IPS DF 6.9 (cell line): Measurements from ENCODE around the gene ITGA4.

Experiments used
- DNase-seq: peaks from one replicate; pipeline ENCODE4 v3.0.0-alpha.2; 2013; ENCODE audit warnings: low read depth, low spot score
- H3K27ac ChIP-seq: one replicate; pipeline ENCODE4 v1.5.1; 2013; ENCODE audit warnings: low read length, control low read depth
- H3K27me3 ChIP-seq: 2 replicates; pipeline ENCODE4 v1.6.1; 2013; ENCODE audit warnings: mild to moderate bottlenecking, low read length; ENCODE audit not compliant: control insufficient read depth, insufficient read depth
- H3K36me3 ChIP-seq: 2 replicates; pipeline ENCODE4 v1.6.1; 2013; ENCODE audit warnings: low read length; ENCODE audit not compliant: control insufficient read depth, insufficient read depth
- H3K4me1 ChIP-seq: 2 replicates; pipeline ENCODE4 v1.6.1; 2013; ENCODE audit warnings: low read length; ENCODE audit not compliant: control insufficient read depth, insufficient read depth
- H3K4me3 ChIP-seq: 2 replicates; pipeline ENCODE4 v1.5.1; 2013; ENCODE audit warnings: mild to moderate bottlenecking, low read length
- H3K9me3 ChIP-seq: 2 replicates; pipeline ENCODE4 v1.6.1; 2013; ENCODE audit warnings: low read length, inconsistent platforms; ENCODE audit not compliant: control insufficient read depth, insufficient read depth
- WGBS: extraction: QIAGEN DNeasy Blood & Tissue Kit; methylation state at CpG from one replicate; pipeline ENCODE4 v1.1.7; 2013; ENCODE audit warnings: mixed read lengths, missing lambda C conversion rate; ENCODE audit not compliant: insufficient read length, insufficient coverage; 5-methylcytosine and 5-hydroxymethylcytosine counted together

The ITGA4 gene

DNA sequence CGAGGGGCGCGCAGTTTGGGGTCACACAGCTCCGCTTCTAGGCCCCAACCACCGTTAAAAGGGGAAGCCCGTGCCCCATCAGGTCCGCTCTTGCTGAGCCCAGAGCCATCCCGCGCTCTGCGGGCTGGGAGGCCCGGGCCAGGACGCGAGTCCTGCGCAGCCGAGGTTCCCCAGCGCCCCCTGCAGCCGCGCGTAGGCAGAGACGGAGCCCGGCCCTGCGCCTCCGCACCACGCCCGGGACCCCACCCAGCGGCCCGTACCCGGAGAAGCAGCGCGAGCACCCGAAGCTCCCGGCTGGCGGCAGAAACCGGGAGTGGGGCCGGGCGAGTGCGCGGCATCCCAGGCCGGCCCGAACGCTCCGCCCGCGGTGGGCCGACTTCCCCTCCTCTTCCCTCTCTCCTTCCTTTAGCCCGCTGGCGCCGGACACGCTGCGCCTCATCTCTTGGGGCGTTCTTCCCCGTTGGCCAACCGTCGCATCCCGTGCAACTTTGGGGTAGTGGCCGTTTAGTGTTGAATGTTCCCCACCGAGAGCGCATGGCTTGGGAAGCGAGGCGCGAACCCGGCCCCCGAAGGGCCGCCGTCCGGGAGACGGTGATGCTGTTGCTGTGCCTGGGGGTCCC lies at the start of gene ITGA4:
TSS of gene ITGA4 (plus strand) at position 266 of the 620 bp plus-strand sequence. CDS start at position 535, 269 bp downstream.
- Histone ChIP-seq H3K4me1 (peaks cover 3% of the 10 kb centered on the region; the same call in 1 of the 2 replicates), H3K27ac (no peak within 1 kb of the TSS), H3K4me3 (peak within 1 kb of the TSS; percentile 46; the same call in 1 of the 2 replicates), H3K36me3 (no peaks in the 10 kb centered on the region), H3K27me3 (peaks cover 16% of the 10 kb centered on the region), H3K9me3 (no peaks in the 10 kb centered on the region)
- no CpG with 5 or more reads among the region's 67 CpGs for WGBS
- no peak for DNase-seq

DNA sequence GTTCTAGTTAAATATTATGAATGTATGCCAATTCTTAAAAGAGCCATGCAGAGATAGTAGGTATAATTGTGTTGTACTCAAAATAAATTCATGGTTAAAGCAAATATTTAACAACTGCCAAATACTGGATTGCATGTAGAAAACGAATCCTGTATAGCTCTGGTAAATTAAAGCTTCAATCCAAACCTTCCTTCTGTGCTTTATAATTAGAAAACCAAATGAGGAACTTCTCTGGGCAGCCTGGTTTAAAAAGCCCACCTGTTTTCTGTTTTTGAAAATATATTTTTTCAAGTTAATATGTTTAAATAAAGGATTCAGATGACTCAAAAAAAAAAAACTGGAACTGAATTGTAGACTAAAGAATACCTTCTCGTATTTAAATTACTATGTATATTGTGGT lies 48.3 kb upstream of the ITGA4 start:
- no peaks in the 10 kb centered on the region for H3K36me3 ChIP-seq
- no CpG with 5 or more reads among the region's 2 CpGs for WGBS
- no peaks in the 10 kb centered on the region for H3K27me3 ChIP-seq
- H3K4me1 ChIP-seq, result peaks cover 6% of the 10 kb centered on the region; the same call in 1 of the 2 replicates
- DNase-seq, result no peak
- H3K4me3 ChIP-seq, result no peak overlapping the region
- H3K27ac ChIP-seq, result no peak overlapping the region
- no peaks in the 10 kb centered on the region for H3K9me3 ChIP-seq

DNA sequence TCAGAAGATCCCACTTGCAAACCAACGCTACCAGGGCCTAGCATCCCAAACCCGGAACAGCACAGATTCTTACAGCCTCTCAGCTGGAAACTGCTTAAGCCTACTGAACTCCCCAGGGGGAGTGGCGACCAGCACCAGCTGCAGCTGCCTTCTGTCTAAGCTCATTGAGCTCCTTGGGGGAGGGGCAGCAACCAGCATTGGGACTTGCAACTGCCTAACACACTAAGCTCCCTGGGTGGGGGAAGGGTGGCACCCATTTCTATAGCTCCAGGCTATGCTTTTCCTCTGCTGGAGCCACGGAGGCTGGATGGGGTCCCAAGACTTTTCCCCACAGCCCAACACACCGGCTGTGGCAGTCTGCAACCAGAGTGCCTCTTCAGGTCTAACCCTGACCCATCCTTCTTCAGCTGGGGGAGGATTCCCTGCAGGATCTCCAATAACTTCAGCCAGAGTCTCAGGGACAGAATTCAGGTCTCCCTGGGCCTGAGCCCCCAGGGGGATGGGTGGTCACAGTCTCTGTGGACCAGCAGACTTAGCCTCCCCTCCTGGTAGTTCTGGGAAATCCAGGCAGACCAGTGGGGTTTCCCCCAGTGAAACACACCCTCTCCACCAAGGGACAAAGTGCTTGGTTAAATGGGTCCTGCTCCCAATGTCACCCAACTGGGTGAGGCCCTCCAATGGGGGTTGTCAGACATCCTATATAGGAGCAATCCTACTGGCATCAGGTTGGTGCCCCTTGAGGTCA lies 45.9 kb upstream of the ITGA4 start:
- Histone ChIP-seq H3K36me3 (no peaks in the 10 kb centered on the region), H3K4me1 (peaks cover 6% of the 10 kb centered on the region; the same call in 1 of the 2 replicates), H3K4me3 (no peak overlapping the region), H3K27me3 (no peaks in the 10 kb centered on the region), H3K9me3 (no peaks in the 10 kb centered on the region), H3K27ac (no peak overlapping the region)
- peak; percentile 18 for DNase-seq
- no CpG with 5 or more reads among the region's 5 CpGs for WGBS

GRCh38 chr2:181419129-181419855 lies 37.9 kb upstream of the ITGA4 start:
- no peak overlapping the region for H3K4me3 ChIP-seq
- WGBS, result 100% methylated on average over 1 of the region's 8 CpGs

DNA sequence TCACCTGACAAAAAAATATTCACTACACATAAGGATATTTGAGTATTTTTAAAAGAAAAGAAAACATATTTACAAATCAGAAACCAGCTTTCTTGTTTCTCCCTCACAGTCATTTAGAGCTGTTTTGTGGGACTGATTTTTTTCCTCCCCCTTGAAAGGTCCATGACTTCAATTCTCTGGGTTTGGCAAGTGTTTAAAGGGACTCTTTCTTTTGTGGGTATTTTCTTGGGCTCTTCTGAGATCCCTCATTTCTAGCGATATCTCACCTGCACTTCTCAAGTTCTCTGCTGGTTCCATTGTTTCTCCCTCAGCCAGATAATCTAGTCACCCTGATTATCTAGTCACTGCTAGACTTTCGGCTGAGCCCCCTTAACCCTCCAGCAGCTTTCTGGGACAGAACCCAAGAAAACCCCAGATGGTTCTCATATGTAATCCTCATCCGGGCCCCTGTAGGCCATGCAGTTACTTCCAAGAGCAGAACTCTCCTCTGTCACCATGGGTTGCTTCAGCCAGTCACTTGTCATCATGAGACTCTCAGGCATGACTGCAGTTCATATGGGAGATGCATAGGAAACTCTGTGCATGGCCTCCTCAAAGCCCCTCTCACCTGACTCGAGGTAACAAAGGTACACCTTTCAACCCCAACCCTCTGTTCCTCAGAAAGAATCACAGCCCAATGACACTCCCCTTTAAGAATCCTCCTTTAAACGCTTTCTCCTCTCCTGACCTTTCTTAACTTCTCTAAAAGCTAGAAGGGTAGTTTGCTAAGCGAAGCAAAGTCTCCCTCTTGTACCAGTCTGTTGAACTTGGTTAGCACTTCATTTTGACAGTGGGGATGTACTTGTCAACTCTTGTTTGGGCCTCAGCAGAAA lies 36.7 kb upstream of the ITGA4 start:
- no peak overlapping the region for H3K27ac ChIP-seq
- no peak for DNase-seq
- peaks cover 1% of the 10 kb centered on the region; the same call in 1 of the 2 replicates for H3K4me1 ChIP-seq
- WGBS, result no CpG with 5 or more reads among the region's 6 CpGs
- no peaks in the 10 kb centered on the region for H3K36me3 ChIP-seq
- H3K9me3 ChIP-seq, result no peaks in the 10 kb centered on the region; the same call in 1 of the 2 replicates
- H3K27me3 ChIP-seq, result no peaks in the 10 kb centered on the region
- H3K4me3 ChIP-seq, result no peak overlapping the region

More at GRCh38 chr2:181419129-181419855, 37.9 kb upstream of the ITGA4 start:
- H3K27me3 ChIP-seq, result no peaks in the 10 kb centered on the region
- no peak for DNase-seq
- no peaks in the 10 kb centered on the region for H3K36me3 ChIP-seq
- no peak overlapping the region for H3K27ac ChIP-seq
- peaks cover 1% of the 10 kb centered on the region; the same call in 1 of the 2 replicates for H3K4me1 ChIP-seq
- H3K9me3 ChIP-seq, result no peaks in the 10 kb centered on the region; the same call in 1 of the 2 replicates

GRCh38 chr2:181421131-181421458 lies 36.1 kb upstream of the ITGA4 start:
- no peak overlapping the region for H3K4me3 ChIP-seq
- H3K27me3 ChIP-seq, result no peaks in the 10 kb centered on the region
- WGBS, result no CpG with 5 or more reads among the region's 1 CpG
- H3K36me3 ChIP-seq, result no peaks in the 10 kb centered on the region
- peaks cover 1% of the 10 kb centered on the region; the same call in 1 of the 2 replicates for H3K4me1 ChIP-seq
- H3K9me3 ChIP-seq, result no peaks in the 10 kb centered on the region; the same call in 1 of the 2 replicates
- no peak overlapping the region for H3K27ac ChIP-seq
- DNase-seq, result no peak

DNA sequence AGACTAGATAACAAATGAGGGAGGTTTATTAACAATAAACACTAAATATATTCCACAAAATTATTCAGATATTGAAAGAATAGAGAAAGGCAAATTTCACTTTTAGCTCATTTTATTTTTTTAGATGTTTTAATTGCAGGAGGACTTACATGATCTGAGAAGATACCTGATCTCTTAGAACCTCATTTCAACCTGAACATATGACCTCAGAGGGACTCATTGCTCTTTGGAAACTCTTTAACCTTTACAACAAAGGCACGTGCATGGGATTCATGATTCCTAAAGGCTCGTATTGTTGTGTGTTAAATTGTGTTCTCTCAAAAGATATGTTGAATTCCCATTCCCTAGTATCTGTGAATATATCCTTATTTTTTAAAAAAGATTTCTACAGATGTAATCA lies 35.7 kb upstream of the ITGA4 start:
- Histone ChIP-seq H3K27me3 (no peaks in the 10 kb centered on the region), H3K4me1 (peaks cover 1% of the 10 kb centered on the region; the same call in 1 of the 2 replicates), H3K27ac (no peak overlapping the region), H3K9me3 (no peaks in the 10 kb centered on the region; the same call in 1 of the 2 replicates), H3K36me3 (no peaks in the 10 kb centered on the region), H3K4me3 (no peak overlapping the region)
- no CpG with 5 or more reads among the region's 2 CpGs for WGBS
- no peak for DNase-seq

DNA sequence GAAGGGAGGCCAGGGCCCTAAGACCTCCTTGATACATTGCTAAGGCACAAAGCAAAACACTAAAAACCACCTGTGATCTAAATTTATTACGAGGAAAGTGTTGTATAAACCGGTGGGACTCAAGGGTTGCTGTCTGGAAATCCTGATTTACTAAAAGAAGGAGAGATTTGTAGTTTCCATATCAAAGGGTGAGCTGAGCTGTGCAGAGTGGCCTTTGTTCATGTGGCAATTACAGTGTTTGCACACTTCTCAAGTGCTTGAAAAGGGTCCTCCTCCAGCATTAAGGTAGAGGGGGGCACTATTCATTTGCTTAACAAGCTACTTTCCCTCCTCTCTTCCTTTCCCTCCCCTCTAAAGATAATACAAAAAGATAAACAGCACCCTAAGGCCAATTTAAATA lies 30.5 kb upstream of the ITGA4 start:
- Histone ChIP-seq H3K36me3 (no peaks in the 10 kb centered on the region), H3K9me3 (no peaks in the 10 kb centered on the region), H3K4me1 (no peaks in the 10 kb centered on the region), H3K4me3 (no peak overlapping the region), H3K27me3 (no peaks in the 10 kb centered on the region), H3K27ac (no peak overlapping the region)
- DNase-seq, result no peak
- no CpG with 5 or more reads among the region's 2 CpGs for WGBS

GRCh38 chr2:181430406-181431118 lies 26.6 kb upstream of the ITGA4 start:
- Histone ChIP-seq H3K36me3 (no peaks in the 10 kb centered on the region), H3K4me1 (no peaks in the 10 kb centered on the region), H3K4me3 (no peak overlapping the region), H3K27ac (no peak overlapping the region), H3K27me3 (no peaks in the 10 kb centered on the region), H3K9me3 (no peaks in the 10 kb centered on the region)
- no CpG with 5 or more reads among the region's 3 CpGs for WGBS
- DNase-seq, result no peak
